Measurements from ENCODE around the gene CRIP2.

The CRIP2 gene

GRCh38 chr14:105525861-105526775 is 51.5 kb downstream of the CRIP2 start, which contains the start of gene TMEM121:
Gene TMEM121 (plus strand): TSS chr14:105526583. CDS start chr14:105528835, 2,252 bp downstream.
- peak within 1 kb of the TSS; percentile 59 for H3K4me3 ChIP-seq (replicated peaks; ENCODE audit: low read depth, low read length)
- TF ChIP-seq CTCF (IDR thresholded peaks at IDR 0.05; ENCODE audit: low read length, missing control alignments) = no peak
- DNase-seq (ENCODE audit: low read depth) = no peak

GRCh38 chr14:105526776-105527380 is 52.3 kb downstream of the CRIP2 start:
- no peak for TF ChIP-seq CTCF (IDR thresholded peaks at IDR 0.05; ENCODE audit: low read length, missing control alignments)
- peak overlapping the region; percentile 59 for H3K4me3 ChIP-seq (replicated peaks; ENCODE audit: low read depth, low read length)
- DNase-seq (ENCODE audit: low read depth) = no peak

GRCh38 chr14:105527381-105527825 is 52.8 kb downstream of the CRIP2 start:
- TF ChIP-seq CTCF (IDR thresholded peaks at IDR 0.05; ENCODE audit: low read length, missing control alignments) = no peak
- peak overlapping the region; percentile 59 for H3K4me3 ChIP-seq (replicated peaks; ENCODE audit: low read depth, low read length)
- no peak for DNase-seq (ENCODE audit: low read depth)

- DNase-seq (ENCODE audit: low read depth) = peak; percentile 73
- peak; percentile 47 for TF ChIP-seq CTCF (IDR thresholded peaks at IDR 0.05; ENCODE audit: low read length, missing control alignments)
- H3K4me3 ChIP-seq (replicated peaks; ENCODE audit: low read depth, low read length) = peak overlapping the region; percentile 59
Observed at GRCh38 chr14:105527826-105528585, 53.4 kb downstream of the CRIP2 start.

GRCh38 chr14:105528586-105529318 is 54.1 kb downstream of the CRIP2 start:
- no peak for TF ChIP-seq CTCF (IDR thresholded peaks at IDR 0.05; ENCODE audit: low read length, missing control alignments)
- DNase-seq (ENCODE audit: low read depth) = no peak
- no peak overlapping the region for H3K4me3 ChIP-seq (replicated peaks; ENCODE audit: low read depth, low read length)

- TF ChIP-seq CTCF (IDR thresholded peaks at IDR 0.05; ENCODE audit: low read length, missing control alignments) = no peak
- no peak for DNase-seq (ENCODE audit: low read depth)
- no peak overlapping the region for H3K4me3 ChIP-seq (replicated peaks; ENCODE audit: low read depth, low read length)
Observed at GRCh38 chr14:105529319-105529568, 54.6 kb downstream of the CRIP2 start.
